ENCODE measurements around the gene MYH10. TPM values are rescaled to one million over a fixed set of nuclear protein-coding genes. Genes with fewer than 3 reads are reported as not detected.

The MYH10 gene
- total RNA-seq, 1 experiment from 2014 or later, result 74.0 TPM

DNA sequence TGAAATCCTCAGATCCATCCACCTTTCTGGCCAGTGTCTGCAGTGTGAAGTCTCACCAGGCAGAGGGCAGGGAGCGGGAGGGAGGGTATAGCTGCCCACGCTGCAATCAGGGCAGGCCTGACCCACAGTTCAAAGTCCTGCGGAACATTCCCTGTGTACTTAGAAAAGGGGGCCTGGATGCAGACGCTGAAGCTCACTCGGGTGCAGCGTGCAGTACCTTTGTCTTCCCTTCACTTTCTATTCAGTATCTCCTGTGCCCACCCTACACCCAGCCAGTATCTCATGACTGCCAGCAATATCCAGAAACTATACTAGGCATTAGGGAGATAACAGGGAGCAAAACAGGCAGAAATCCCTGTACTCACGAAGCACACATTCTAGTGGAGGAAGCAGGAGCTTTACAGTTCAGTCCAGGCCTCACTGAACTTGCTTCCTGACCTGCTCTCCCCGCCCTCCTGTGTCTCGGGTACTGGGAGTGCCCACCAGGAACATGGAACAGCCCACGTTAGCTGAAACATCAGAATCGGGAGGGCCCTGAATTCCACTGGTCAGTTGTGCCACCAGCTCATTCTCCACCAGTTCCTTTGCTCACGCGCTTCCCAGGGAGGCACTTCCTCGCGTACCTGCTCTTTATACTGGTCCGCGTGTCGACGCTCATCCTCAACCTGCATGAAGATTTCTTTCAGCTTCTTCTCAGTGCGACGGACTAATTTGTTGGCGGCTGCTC is 152.6 kb downstream of the MYH10 start:
- ChIA-PET CTCF (no interaction called here), POLR2A (no interaction called here)
- intact Hi-C loops (cut with micrococcal nuclease; ENCODE audit: unreplicated experiment), result no loop called here

DNA sequence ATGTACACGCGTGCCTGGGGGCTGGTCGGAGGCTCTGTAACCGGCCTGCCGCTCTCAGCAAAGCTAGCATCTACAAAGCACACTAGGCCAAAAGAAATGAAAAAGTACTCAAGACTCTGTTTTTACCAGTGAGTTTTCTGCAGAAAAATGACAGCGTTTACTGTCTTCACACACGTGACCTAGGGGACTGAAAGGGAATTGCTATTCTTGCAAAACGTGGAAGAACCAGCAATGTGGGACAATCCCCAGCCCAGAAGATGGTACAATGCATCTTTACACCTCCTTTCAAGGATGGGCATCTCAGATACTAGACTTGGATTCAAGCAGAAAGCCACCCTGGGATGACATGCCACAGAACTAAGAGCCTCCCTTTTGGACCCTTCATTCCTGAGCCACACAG is 153.4 kb downstream of the MYH10 start:
- Mint-ChIP-seq H3K4me1 (ENCODE audit: low read depth, unreplicated experiment) (no peaks in the 10 kb centered on the region), H3K9me3 (ENCODE audit: unreplicated experiment) (no peaks in the 10 kb centered on the region), H3K27ac (ENCODE audit: unreplicated experiment) (no peak overlapping the region), H3K36me3 (ENCODE audit: insufficient read depth, unreplicated experiment) (peaks cover 81% of the 10 kb centered on the region), H3K27me3 (ENCODE audit: insufficient read depth, unreplicated experiment) (no peaks in the 10 kb centered on the region), H3K4me3 (ENCODE audit: unreplicated experiment) (no peak overlapping the region)
- no TSS peak for BruUV-seq (replicated peaks)
- no peaks in the 10 kb centered on the region for H3K9me3 ChIP-seq
- H3K4me1 ChIP-seq, result no peaks in the 10 kb centered on the region
- no peaks in the 10 kb centered on the region for H3K27me3 ChIP-seq (replicated peaks; ENCODE audit: control insufficient read depth, insufficient read depth, low read length)
- no peaks in the 10 kb centered on the region; the same call in 1 of the 2 replicates for H3K36me3 ChIP-seq (ENCODE audit: control insufficient read depth, insufficient read depth, low read length)
- TF ChIP-seq, protein P1, sequence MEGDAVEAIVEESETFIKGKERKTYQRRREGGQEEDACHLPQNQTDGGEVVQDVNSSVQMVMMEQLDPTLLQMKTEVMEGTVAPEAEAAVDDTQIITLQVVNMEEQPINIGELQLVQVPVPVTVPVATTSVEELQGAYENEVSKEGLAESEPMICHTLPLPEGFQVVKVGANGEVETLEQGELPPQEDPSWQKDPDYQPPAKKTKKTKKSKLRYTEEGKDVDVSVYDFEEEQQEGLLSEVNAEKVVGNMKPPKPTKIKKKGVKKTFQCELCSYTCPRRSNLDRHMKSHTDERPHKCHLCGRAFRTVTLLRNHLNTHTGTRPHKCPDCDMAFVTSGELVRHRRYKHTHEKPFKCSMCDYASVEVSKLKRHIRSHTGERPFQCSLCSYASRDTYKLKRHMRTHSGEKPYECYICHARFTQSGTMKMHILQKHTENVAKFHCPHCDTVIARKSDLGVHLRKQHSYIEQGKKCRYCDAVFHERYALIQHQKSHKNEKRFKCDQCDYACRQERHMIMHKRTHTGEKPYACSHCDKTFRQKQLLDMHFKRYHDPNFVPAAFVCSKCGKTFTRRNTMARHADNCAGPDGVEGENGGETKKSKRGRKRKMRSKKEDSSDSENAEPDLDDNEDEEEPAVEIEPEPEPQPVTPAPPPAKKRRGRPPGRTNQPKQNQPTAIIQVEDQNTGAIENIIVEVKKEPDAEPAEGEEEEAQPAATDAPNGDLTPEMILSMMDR (IDR thresholded peaks at IDR 0.05; ENCODE audit: insufficient read depth in 1 of 2, low read depth in 1 of 2, low read length in 1 of 2, severe bottlenecking in 1 of 2, unreplicated experiment in 1 of 2), result no peak
- no peak for DNase-seq
- ChIA-PET POLR2A (interaction anchor here (0.6 kb wide), 1 partner anchor 9 kb away, joined by 18 read pairs; no protein-coding TSS in a partner anchor), CTCF (no interaction called here)
- intact Hi-C loops (cut with micrococcal nuclease; ENCODE audit: unreplicated experiment), result no loop called here
- H3K4me3 ChIP-seq (ENCODE audit: low read depth, low read length), result no peak overlapping the region

More for the DNA sequence above, 152.6 kb downstream of the MYH10 start:
- H3K4me3 Mint-ChIP-seq (ENCODE audit: unreplicated experiment), result no peak overlapping the region
- H3K4me1 Mint-ChIP-seq (ENCODE audit: low read depth, unreplicated experiment), result no peaks in the 10 kb centered on the region
- Histone ChIP-seq H3K4me1 (no peaks in the 10 kb centered on the region), H3K27me3 (replicated peaks; ENCODE audit: control insufficient read depth, insufficient read depth, low read length) (no peaks in the 10 kb centered on the region), H3K36me3 (ENCODE audit: control insufficient read depth, insufficient read depth, low read length) (no peaks in the 10 kb centered on the region; the same call in 1 of the 2 replicates), H3K9me3 (no peaks in the 10 kb centered on the region), H3K4me3 (ENCODE audit: low read depth, low read length) (no peak overlapping the region)
- TF ChIP-seq, protein P1 (IDR thresholded peaks at IDR 0.05; ENCODE audit: insufficient read depth in 1 of 2, low read depth in 1 of 2, low read length in 1 of 2, severe bottlenecking in 1 of 2, unreplicated experiment in 1 of 2), result no peak
- DNase-seq, result no peak
- peaks cover 85% of the 10 kb centered on the region for H3K36me3 Mint-ChIP-seq (ENCODE audit: insufficient read depth, unreplicated experiment)
- H3K9me3 Mint-ChIP-seq (ENCODE audit: unreplicated experiment), result no peaks in the 10 kb centered on the region
- H3K27me3 Mint-ChIP-seq (ENCODE audit: insufficient read depth, unreplicated experiment), result no peaks in the 10 kb centered on the region
- no peak overlapping the region for H3K27ac Mint-ChIP-seq (ENCODE audit: unreplicated experiment)
- BruUV-seq (replicated peaks), result no TSS peak

DNA sequence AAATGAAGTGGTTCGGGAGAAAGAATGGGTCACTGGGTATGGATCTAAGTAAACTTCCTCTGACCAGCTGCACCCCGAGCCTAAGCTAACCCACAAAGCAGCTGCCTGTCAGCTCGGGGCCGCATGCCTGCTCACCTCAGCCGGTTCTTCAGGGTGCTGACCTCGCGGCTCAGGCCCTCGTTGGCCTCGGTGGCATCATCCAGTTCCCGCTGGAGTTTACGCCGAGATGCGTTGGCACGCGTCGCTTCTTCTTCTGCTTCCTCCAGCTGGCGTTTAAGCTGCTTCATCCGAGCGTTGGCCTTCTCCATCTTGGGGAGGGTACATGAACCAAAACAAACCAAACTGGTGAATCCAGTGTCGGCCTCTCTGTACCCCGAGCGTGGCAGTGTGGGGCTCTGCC is 153.8 kb downstream of the MYH10 start:
- H3K27me3 Mint-ChIP-seq (ENCODE audit: insufficient read depth, unreplicated experiment), result no peaks in the 10 kb centered on the region

More for the DNA sequence above, 153.8 kb downstream of the MYH10 start:
- Mint-ChIP-seq H3K9me3 (ENCODE audit: unreplicated experiment) (no peaks in the 10 kb centered on the region), H3K27ac (ENCODE audit: unreplicated experiment) (no peak overlapping the region), H3K4me3 (ENCODE audit: unreplicated experiment) (no peak overlapping the region), H3K36me3 (ENCODE audit: insufficient read depth, unreplicated experiment) (peaks cover 78% of the 10 kb centered on the region), H3K4me1 (ENCODE audit: low read depth, unreplicated experiment) (no peaks in the 10 kb centered on the region)
- Histone ChIP-seq H3K4me1 (no peaks in the 10 kb centered on the region), H3K36me3 (ENCODE audit: control insufficient read depth, insufficient read depth, low read length) (no peaks in the 10 kb centered on the region), H3K4me3 (ENCODE audit: low read depth, low read length) (no peak overlapping the region), H3K9me3 (no peaks in the 10 kb centered on the region), H3K27me3 (replicated peaks; ENCODE audit: control insufficient read depth, insufficient read depth, low read length) (no peaks in the 10 kb centered on the region)
- TF ChIP-seq, protein P1 (IDR thresholded peaks at IDR 0.05; ENCODE audit: insufficient read depth in 1 of 2, low read depth in 1 of 2, low read length in 1 of 2, severe bottlenecking in 1 of 2, unreplicated experiment in 1 of 2), result no peak
- DNase-seq, result no peak
- intact Hi-C loops (cut with micrococcal nuclease; ENCODE audit: unreplicated experiment), result no loop called here
- CTCF ChIA-PET, result no interaction called here
- BruUV-seq (replicated peaks), result no TSS peak
- POLR2A ChIA-PET, result interaction anchor here (0.6 kb wide), 1 partner anchor 9 kb away, joined by 18 read pairs; no protein-coding TSS in a partner anchor
